HG03439 (cell line): ENCODE results near the gene NCKAP5.

Experiments used
- ATAC-seq: cut with Tn5 transposase; IDR thresholded peaks from one replicate; pipeline ENCODE4 v1.9.1; 2021; ENCODE audit warnings: mild to moderate bottlenecking, moderate library complexity; ENCODE audit not compliant: unreplicated experiment

Gene NCKAP5

DNA sequence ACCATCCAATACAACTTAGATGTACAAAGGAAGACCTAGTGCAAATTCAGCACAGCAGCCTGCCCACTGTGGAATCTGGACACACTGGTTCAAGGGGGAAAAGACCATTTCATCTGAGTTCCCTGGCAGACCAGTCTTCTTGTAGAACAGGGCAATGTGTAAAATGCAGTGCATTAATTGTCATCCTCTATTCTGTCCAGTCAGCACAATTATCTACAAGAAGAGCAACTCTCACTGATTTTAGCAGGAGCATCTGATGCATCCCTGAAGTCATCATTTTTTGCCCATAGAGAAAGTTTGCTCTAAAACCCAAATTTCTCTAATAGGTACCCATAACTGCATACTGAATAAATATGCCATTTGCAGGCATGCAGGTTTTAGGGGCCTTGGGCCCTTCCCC, 816.4 kb downstream of the NCKAP5 start:
- ATAC-seq: no peak

DNA sequence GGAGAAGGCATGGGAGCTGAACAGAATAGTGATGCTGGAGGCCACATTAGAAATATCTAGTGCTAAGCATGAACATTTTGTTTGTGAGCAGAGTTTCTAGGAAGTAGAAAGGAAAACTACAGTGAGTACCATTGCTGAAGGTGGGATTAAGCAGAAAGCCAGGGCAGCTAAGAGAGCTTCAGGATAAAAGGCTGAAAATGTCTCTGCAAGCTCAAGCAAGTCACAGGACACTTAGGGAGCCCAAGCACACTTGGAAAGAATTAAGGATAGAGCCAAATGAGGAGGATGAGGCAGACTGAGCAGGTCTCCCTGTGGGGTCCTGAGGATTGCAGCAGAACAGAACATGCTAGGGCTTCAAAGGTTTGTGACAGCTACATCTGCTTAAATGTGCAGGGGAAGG, 817.7 kb downstream of the NCKAP5 start:
- ATAC-seq: no peak

DNA sequence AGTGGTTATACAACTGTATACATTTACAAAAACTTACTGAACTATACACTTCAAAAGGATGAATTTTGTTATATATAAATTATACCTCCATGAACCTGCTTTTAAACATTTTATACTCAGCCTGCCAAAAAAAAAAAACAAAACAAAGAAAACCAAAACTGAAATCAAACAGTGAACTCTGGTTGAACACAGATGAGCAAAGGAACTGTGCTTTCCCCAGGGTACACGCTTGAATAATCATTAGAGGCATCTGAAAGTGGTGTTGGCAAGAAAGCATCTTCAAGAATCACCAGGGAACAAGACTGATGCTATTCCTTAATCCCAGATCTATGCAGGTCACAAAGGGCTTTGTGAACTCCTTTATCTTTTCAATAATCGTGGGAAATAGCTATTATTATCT, 821.2 kb downstream of the NCKAP5 start:
- ATAC-seq: no peak

DNA sequence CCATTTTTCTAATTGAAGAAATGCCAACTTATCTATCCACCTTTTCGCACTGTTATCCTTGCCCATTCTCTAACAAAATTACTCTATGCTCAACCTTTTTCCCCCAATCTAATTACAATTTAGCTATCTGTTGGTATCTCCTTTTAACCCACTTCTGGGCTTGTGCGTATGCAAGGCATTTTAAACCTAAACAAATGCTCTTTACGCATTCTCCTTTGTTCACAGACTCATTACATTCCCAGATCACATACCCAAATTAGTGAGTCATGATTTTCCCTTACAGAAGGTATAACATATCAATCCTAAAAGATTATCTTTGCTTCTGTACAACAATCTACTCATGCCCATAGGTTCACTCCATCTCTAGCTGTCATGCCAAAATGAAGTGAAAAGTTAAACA, 826.5 kb downstream of the NCKAP5 start:
- ATAC-seq: no peak

DNA sequence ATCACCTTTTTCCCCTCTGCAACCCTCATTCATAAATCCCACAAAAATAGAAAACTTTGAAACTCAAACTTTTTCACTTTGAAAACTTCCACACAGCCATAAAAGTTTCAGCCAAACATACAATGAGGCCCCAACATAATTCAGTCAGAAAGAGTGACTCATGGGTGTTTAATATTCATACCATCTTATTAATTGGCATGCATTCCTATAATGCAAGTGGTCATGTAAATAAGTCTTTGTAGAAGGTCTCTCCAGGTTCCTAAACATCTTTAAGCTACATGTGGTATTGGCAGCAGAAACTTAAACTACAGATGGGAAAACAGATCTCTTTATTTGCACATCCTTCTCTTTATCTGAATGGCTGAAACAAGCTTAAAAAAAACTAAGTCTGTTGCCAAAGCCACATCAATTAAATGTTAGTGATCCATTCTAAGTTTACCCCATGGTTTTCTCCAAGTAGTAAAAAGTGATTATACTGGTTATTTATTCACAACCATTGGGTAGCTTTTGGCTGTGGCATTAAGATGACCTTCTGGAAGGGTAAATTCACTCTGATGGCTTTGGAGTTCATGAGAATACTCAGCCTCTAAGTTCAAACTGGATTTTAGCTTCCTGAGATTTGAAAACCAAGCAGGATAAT, 828.1 kb downstream of the NCKAP5 start:
- no peak for ATAC-seq

DNA sequence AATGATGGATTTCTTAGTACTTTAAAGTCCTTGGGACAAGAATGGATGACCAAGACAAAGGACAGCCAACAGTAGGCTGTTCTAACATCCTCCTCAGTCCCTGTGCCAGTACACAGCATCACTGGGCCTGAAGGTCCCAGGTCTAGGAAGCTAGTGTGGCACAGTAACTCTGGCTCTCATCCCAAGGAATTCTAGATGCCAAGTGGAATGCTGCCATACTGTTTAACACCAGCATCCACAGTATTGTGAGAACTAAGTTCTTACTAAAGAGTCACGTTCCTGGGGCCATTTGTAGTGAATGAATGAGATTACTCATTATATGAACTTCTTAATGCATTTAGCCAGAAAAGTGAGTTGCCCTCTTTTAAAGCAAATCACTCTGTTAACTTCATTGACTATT, 830.0 kb downstream of the NCKAP5 start:
- ATAC-seq: no peak

DNA sequence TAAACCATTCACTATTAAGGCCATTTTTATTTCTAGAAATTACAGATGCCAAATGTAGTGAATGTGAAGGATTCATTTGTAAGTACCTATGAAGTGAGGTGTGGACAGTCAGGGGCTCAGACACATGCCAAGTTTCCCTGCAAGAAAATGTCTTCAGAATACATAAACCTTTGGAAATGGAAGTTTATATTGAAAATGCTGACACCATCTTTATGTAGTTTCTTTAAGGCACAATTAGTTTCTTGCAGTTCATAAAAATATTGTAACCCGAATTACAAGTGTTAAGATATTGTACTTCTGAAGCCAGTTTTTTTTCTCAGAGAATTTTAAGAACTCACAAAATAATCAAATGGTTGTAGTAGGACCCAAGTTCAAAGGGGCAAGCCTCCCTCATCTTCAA, 832.2 kb downstream of the NCKAP5 start:
- ATAC-seq: no peak

DNA sequence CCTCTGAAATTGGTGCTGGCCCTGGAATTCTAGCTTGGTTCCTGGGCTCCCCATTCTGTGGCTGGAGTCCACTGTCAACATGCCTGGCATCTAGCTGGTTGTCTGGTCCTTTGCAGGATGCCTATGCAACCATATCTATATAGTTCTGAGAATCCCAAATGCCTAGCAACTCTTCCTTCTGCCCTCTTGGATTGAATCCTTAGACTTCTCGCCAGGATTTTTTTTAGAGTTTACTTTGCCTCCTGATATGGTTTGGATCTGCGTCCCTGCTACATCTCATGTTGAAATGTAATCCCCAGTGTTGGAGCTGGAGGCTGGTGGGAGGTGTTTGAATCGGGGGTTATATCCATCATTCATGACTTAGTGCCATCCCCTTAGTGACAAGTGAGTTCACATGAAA, 833.3 kb downstream of the NCKAP5 start:
- ATAC-seq: no peak

DNA sequence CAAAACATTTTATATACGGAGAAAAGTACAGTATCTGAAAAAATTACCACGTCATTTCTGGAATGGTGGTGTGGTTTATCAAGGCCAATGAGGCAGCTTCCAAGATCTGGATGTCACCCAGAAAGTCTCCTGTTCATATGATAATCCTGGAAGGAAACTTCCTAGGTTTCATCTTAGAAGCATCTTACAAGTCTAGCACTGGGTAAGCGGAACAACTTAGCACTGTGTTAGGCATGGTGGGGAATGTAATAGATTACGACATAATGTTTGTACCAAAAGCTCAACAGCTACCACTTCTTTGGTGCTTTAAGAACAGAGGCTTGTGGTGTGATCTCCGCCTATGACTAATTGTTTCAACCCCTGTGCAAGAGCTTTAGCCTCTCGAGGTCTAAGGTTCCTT, 835.2 kb downstream of the NCKAP5 start:
- no peak for ATAC-seq

DNA sequence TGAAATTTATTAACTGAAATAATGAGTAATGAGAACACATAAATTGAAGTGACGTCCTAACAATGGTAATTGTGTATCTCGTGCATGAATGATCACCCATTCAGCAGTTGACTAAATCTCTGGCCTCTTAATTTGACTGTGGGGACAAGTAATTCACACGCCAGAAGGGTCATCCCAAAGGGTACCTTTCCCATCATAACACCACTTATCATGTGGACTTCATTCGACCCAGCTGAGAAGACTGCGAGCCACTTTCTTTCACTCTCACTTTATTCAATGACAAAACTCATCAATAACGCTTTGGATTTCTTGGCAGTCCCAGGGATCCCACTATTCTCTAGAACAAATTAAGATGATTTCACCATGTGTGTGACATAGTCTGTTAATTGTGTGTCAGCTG, 835.6 kb downstream of the NCKAP5 start:
- no peak for ATAC-seq

DNA sequence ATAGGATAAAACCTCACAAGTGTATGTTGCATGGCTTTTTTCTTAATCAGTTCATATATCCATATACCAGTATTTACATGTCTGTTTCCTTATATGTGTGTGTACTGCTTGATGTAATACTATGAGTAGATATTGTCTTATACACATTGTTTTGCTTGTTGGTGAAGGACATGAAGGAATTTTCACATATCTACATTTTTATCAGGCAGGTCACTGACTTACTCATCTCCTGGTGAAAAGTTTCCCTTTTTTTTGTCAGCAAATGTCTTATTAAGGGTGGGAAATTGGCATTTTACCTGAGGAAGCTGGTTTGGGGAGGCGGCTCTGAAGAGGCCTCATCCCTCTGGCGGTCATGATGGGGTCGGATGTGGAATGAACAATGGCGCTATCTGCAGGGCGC, 836.8 kb downstream of the NCKAP5 start:
- no peak for ATAC-seq

DNA sequence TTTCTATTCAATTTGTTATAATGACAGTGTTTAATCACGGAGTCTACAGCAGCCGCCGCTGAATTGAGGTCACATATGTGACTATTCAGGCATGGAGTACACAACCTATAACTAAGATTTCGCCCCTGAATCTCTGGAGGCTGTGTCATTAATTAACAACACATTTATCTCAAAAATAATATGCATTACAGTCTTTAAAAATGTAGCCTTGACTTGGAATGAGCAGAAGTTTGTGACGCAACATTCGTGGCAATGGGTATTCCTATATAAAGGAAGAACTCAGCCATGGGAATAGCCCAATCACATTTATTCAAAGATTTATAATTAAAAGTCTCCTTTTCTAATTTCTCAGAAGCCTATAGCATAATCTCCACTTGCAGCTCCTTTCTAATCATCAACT, 837.7 kb downstream of the NCKAP5 start:
- ATAC-seq: no peak

DNA sequence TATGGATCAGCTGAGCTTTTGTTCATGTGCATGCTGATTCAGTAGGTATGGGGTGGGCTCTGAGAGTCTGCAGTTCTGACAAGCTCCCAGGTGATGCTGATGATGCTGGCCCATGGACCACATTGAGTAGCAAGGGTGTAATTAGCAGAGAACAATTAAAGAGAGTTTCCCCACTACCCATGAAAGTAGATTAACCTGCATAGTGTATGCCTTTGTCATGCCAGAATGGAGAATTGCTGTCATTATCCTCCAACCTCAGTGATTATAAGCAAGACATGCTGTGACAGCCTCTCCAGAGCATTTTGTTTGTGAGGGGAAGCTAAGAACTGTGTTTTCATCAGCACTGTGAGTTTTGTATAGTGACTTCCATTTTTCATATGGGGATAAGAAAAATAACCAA, 838.7 kb downstream of the NCKAP5 start:
- ATAC-seq: no peak

DNA sequence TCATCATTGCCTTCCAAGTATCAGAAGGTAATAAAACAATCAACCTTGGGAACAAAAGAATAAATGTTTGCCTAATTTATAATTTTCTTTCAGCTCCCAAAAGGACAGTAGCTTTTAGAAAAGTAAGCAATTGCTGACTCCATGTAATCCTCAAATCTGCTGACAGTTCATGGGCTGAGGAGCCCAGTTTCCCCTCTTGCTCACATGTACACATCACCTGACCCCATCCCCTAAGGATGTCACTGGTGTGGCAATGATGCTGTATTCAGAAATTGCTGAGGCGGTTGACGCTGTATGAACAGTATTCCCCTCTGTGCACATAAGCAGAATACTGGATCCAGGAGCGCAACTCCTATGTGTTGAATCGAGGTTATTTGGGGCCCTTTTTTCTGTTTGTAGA, 842.1 kb downstream of the NCKAP5 start:
- ATAC-seq: no peak

DNA sequence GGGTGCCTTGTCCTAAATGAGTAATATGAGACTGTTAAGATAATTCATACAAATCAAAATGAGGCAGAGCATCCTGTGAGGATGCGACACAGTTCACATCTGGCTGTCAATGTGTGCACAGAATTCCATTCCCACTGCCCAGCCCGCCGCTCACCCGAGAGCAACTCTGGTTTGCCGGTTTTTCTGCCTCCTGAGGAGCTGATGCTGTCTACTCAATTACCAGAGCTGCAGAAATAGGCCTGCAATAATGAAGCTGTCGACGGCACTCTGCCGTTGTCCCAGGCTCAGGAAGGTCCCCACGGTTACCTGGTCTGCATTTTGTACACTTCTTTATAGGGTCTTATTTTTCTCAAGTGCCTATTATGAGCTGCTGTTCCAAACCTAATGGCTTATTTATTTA, 842.5 kb downstream of the NCKAP5 start:
- no peak for ATAC-seq

DNA sequence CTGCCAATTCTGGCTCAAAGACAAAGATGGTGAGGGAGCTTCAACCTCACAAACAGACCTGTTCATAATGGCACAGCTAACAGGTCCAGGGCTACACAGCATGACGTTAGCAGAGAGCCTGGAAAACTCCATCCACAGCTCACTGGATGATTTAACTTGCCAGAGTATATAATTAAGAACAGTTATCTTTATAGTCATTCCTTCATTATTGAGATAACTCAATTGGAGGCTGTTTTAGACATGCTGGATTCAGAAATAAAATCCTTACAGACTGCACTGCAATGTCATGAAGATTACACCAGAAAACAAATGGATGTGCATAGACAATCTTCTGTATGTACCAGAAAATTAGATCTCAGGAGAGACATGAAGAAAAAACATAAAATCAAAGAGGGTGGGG, 843.1 kb downstream of the NCKAP5 start:
- ATAC-seq: no peak

DNA sequence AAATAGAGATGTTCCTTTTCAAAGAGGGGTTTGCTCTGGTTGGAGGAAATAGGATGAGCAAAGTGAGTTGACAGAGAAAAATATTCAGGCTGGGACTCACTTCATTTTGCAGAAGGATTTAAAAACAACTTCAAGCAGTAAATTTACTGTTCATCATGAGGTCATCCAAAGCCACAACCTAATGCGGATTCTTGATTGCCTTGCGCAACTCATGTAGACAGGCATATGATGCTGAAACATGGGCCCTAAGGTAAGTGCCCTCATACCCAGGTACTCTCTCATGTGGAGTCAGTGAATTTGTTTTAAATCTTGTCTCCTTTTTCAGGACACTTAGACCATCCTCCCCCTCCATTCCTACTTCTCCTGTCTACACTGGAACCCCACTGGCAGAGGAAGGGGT, 846.3 kb downstream of the NCKAP5 start:
- no peak for ATAC-seq

DNA sequence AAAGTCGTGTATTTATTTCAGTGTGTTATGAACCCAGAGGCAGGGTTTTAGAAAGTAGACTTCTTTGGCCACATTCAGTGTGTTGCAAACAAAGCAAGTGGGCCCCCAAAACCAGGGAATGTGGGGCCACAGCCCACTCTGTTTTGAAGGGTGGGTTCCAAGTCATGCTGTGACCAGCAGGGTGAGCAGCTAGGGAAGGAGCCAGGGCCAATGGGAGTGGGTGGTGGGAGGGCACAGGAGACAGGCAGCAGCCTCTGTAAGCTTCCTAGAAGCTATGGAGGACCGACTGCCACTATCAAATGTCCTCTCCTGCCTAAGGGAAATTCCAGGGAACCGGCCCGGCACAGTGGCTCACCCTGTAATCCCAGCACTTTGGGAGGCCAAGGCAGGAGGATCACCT, 847.9 kb downstream of the NCKAP5 start:
- ATAC-seq: no peak

DNA sequence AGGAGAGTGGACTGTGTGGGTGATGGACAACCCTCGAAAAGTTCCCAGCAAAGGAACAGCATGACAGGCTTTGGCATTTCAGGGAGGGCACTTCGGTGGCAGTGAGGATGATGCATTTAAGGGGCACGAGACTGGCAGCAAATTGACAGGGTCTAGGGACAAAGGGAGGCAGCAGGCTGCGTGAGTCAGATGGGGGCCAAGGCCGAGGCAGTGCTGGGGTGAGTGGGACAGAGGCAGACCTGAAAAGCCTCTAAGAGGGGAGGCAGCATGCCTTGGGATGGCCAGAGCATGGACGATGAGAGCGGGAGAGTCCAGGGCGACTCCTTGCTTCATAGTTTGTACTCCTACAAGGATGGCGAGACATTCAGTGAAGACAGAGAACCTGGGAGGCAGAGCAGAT, 848.8 kb downstream of the NCKAP5 start:
- ATAC-seq: no peak

DNA sequence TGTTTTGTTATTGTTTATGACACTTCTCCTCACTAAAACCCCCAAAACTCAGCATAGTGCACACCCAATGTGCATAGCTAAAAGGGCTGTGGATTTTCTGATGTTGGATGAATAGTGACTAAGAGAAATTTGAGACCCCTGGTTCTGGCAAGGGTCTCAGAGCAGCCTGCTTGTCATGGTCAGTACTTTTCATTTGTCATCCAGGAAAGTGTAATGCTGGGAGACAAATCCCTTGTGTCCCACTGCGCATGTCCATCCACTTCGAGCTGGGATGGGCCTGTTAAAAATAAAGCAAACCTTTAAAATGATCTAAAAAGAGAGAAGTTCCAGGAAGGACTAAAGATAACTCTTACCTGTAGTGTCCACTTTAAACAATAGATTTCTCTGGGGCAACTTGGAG, 851.3 kb downstream of the NCKAP5 start:
- ATAC-seq: no peak

DNA sequence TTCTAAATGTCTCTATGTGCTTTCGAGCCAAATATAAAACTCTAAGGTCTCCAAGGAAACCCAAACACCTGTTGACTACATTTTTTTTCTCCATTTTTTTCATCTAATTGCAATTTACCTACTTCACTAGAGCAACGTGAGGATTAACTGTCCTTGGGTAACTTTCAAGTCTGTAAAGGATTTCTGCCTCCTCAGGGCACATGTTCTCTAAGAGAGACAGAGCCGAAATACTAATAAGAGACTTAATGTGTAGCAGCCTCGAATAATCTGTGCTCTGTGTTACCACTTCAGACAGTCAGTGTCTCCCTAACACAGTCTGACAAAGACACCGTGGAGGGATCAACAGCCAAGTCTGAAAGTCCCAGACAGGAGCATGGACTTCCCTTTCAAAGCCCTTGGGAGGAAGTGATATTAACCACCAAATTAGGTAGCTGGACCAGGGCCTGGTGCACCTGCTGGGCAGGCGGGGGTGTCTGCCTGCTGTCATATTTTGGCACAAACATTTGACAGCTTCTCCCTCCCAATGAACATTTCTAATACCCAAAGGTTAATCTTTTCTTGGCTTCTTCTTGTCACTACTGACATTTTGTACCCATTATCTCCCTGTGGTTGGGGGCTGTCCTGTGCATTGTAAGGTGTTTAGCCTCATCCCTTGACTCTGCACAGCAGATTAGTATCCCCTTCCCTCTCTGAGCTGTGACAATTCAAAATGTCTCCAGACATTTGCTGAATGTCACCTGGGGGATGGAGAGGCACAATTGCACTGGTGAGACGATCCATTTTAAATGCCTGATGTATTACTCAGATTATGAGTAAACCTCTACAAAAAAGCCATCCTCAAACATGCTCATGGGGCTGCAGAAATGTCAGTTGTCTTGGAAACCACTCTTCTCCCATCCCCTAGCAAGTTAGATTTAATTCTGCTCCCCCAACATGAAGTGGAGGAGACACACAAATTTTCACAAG, 852.6 kb downstream of the NCKAP5 start:
- no peak for ATAC-seq

DNA sequence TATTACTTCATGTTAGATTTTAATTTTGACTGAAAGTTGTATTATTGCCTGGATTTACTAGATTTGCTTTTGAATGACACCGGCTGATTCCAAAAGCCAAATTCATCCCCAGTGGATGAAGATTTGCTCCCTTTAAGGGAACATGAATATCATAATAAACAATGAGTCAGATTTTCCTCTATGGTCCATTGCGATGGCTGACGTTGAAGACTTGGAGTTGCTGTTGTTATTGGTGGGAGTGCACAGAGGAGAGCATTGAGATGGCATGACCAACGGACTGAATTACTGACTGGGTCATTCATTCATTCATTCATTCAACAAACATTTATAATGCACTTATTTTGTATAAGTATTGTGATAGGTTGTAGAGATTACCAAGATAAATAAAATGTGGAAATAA, 864.9 kb downstream of the NCKAP5 start:
- ATAC-seq: no peak

DNA sequence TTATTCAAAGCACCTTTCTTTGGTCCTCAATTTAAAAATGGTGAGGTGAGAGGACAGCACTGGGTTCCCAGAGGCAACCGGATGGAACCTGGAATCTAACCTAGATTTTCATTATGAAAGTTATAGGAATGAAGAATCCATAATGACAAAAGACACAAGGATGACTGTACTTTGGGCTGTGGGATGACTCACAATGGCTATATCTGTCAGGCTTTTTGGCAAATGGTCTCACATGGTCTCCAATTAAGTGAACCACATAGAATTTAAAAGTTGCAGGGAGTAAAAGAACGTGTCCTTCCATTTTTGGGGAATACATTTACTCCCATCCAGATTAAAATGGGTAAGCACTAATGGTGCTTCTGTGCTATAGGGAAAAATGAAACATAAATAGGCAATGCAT, 866.5 kb downstream of the NCKAP5 start:
- ATAC-seq: no peak
